GM10266 (cell line): ENCODE results near the gene RPS6KA5.

Source experiments
- DNase-seq: peaks from one replicate; pipeline ENCODE4 v3.0.0; 2012; ENCODE audit errors: extremely low spot score
- TF ChIP-seq, protein P1 (sequence below): IDR thresholded peaks from 2 replicates; pipeline ENCODE4 v1.5.1; 2012; ENCODE audit warnings: mild to moderate bottlenecking, low read depth; ENCODE audit not compliant: control insufficient read depth, insufficient read depth; ENCODE audit errors: missing control alignments

RPS6KA5 gene

DNA sequence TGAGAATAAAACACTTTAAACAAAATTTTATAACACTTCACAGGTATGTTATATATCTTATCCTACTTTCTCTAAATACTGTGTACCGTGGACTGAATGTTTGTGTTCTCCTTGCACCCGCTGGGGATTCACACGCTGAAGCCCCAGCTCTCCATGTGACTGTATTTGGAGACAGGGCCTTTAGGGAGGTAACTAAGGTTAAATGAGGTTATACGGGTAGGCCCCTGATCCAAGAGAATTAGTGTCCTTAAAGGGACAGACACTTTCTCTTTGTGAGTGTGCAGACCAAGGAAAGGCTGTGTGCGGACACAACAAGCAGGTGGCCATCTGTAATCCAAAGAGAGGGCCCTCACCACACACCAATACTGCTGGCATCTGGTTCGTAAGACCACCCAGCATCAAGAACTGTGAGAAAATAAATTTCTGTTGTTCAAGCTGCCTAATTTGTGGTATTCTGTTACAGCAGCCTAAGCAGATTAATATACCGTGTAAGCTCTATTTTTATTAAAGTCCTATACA lies 174.1 kb downstream of the RPS6KA5 start:
- TF ChIP-seq, protein P1, sequence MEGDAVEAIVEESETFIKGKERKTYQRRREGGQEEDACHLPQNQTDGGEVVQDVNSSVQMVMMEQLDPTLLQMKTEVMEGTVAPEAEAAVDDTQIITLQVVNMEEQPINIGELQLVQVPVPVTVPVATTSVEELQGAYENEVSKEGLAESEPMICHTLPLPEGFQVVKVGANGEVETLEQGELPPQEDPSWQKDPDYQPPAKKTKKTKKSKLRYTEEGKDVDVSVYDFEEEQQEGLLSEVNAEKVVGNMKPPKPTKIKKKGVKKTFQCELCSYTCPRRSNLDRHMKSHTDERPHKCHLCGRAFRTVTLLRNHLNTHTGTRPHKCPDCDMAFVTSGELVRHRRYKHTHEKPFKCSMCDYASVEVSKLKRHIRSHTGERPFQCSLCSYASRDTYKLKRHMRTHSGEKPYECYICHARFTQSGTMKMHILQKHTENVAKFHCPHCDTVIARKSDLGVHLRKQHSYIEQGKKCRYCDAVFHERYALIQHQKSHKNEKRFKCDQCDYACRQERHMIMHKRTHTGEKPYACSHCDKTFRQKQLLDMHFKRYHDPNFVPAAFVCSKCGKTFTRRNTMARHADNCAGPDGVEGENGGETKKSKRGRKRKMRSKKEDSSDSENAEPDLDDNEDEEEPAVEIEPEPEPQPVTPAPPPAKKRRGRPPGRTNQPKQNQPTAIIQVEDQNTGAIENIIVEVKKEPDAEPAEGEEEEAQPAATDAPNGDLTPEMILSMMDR, result no peak
- no peak for DNase-seq

DNA sequence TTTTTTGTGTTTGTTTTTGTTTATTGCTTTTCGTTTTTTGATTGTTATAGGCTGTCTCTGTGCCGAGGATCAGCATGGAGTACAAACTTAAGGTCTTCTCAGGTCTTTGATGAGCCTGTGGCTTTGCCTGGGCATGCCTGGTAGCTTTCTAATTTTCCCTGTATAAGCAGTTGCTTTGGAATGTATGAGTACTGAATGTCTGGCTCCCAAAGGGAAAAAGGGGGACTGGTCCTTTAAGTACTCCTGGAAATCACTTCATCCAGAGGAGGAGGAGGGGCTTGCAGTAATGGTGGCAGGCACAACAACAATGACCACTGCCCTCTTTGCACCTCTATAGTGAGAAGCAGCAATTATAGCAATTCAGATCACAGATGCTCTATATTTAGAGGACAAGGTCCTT lies 176.7 kb downstream of the RPS6KA5 start:
- TF ChIP-seq, protein P1, result no peak
- DNase-seq, result no peak

DNA sequence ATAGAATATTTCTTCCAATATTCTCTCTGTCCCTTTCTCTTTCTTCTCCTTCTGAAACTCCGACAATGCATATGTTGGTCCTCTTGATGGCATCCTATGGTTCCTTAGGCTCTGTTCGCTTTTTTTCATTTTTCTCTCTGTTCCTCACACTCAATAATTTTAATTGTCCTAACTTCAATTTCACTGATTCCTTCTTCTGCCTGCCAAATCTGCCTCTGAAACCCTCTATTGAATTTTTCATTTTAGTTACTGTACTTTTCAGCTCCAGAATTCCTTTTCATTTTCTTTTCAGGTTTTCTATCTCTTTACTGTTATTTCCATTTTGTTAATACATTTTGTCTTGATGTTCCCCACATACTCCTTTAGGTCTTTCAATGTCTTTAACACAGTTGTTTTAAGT lies 177.2 kb downstream of the RPS6KA5 start:
- no peak for DNase-seq
- TF ChIP-seq, protein P1, result no peak

DNA sequence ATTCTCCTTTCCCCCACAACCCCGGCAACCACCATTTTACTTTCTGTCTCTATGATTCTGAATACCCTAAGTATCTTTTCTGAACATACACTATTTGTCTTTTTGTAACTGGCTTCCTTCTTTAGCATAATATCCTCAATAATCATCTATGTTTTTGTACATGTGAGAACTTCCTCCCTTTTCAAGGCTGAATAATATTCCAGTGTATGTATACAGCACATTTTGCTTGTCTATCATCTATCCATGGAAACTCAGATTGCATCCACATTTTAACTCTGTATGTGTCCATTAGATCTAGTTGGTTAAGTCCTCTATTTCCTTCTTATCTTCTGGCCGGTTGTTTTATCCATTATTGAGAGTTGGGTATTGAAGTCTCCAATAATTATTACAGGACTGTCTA lies 180.2 kb downstream of the RPS6KA5 start:
- DNase-seq, result no peak
- TF ChIP-seq, protein P1, result no peak

DNA sequence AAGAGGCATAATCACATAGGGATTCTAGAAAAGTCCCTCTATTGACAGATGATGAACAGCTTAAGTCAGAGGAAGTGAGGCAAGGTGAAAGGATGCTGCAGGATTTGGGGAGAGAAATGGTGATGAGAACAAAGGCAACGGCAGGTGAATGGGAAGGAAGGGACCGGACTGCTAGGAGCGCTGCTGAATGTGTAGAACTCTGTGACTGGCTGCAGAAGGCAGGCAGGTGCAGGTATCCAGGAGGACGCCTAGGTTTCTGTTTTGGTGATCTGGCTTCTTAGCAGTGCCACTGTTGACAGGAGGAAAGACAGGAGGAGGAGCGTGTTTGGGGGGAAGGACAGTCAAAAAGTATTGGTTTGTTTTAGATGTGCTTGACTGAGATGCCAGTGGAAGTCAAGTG lies 185.8 kb downstream of the RPS6KA5 start:
- no peak for DNase-seq

DNA sequence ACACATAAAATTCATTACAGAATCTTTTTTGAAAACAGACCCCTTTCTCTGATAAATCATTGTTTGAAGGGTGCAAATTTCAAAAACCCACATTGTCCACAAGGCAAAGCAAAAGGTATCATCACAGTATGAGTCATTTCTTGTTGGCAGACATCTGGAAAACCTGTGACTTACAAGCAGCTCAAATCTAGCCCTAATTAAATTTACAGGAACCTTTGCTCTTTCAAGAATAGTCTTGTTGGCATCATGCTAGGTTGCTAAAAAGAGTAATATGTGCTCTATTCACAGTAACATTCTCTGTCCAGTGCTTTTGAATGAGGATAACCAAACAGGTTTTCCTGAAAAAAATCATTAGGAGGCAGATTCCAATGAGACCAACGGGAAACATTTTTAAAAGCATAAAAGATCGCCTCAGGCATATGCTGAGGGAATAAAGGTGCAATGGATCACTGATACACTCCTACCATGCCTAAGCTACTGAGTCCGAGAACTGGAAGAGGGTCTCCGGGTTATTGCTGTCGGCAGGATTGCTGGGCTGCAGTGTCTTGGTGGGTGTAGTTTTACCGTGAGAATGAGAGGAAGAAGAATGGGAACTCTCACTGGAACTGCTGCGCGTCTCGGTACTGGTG lies 188.7 kb downstream of the RPS6KA5 start:
- TF ChIP-seq, protein P1, result no peak
- DNase-seq, result no peak

More for the DNA sequence above, 185.8 kb downstream of the RPS6KA5 start:
- TF ChIP-seq, protein P1, result no peak

DNA sequence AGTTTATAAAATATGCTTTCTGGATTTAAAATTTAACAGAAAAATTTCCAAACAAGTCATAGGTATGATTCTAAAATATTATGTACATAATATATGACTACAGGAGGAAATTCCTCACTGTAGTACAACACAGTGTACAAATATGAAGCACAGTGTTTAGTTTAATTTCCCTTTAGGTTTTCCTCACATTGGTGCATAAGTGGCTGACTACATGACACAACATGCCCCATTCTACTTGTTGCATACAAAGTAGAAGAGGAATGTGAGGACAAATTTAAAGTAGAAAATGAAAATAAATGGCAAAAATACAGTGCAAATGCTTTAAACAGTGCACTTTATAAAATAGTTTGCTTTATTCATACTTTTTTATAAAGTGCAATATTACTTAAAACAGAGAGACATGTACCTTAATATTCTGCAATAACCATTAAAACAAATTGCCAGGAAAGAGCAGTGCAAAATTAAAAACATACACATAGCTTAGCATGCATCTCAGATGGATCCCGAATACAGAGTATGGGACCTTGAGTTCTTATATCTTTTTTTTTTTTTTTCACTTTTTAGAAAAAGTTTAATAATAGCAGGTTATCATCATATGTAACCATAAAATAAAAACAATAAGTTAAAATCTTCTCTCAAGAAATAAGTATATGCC lies 189.4 kb downstream of the RPS6KA5 start:
- TF ChIP-seq, protein P1, result no peak
- no peak for DNase-seq
